Activated CD4-positive, alpha-beta T cell treated with anti-CD3 and anti-CD28 coated beads for 36 hours (primary cell): ENCODE data around the gene PXDN. TPM values are rescaled to one million over a fixed set of nuclear protein-coding genes. Genes with fewer than 3 reads are reported as not detected.
"Not testable (repeated sequence)": the region's sequence is repeated elsewhere in the genome, so short reads cannot be mapped to it uniquely, and the experiment has no call there.

Experiments used
- ATAC-seq: fragments of 200-7000 bp; cut with Tn5 transposase; one replicate; pipeline ENCODE4 v1.10.0; 2021; ENCODE audit warnings: mild to moderate bottlenecking, moderate library complexity
- CTCF ChIA-PET: fragments of 350-600 bp; sonication (Branson Sonifier 250); formaldehyde crosslinking; loops from one replicate; lab custom pipeline; 2021; ENCODE audit warnings: antibody characterized with exemption; lab: Charles Lee
- POLR2A ChIA-PET: fragments of 350-600 bp; sonication (Branson Sonifier 250); formaldehyde crosslinking; loops from one replicate; lab custom pipeline; 2021; ENCODE audit warnings: antibody characterized with exemption, inconsistent platforms; lab: Charles Lee
- DNase-seq: peaks from one replicate; pipeline ENCODE4 v3.0.0-alpha.2; 2020
- H3K27ac Mint-ChIP-seq: one replicate; pipeline ENCODE4 v1.8.0; 2021; ENCODE audit warnings: mixed read lengths
- H3K27me3 Mint-ChIP-seq: one replicate; pipeline ENCODE4 v1.8.0; 2021; ENCODE audit warnings: mixed read lengths
- H3K36me3 Mint-ChIP-seq: one replicate; pipeline ENCODE4 v1.8.0; 2021; ENCODE audit warnings: low read depth, mixed read lengths
- H3K4me1 Mint-ChIP-seq: one replicate; pipeline ENCODE4 v1.8.0; 2021; ENCODE audit warnings: mixed read lengths
- H3K4me3 Mint-ChIP-seq: one replicate; pipeline ENCODE4 v1.8.0; 2021; ENCODE audit warnings: mild to moderate bottlenecking, moderate library complexity, mixed read lengths
- H3K9me3 Mint-ChIP-seq: one replicate; pipeline ENCODE4 v1.8.0; 2021; ENCODE audit warnings: low read depth, mixed read lengths
- intact Hi-C, 2 experiments: fragments of 100-400 bp; cut with DNase I in 1 of 2; cut with micrococcal nuclease in 1 of 2; formaldehyde crosslinking; loops; one replicate each; pipeline versions ENCODE4 v1.14.2 to v1.15.1; 2022 to 2024; cut with DNase I, micrococcal nuclease
- total RNA-seq, 2 experiments: library from RNA; stranded (reverse); gene quantifications; one replicate each; pipeline ENCODE4 v1.2.3, GENCODE V29; 2021

The PXDN gene
- total RNA-seq, 2 experiments from 2014 or later = 0.37 to 0.81 TPM

- no peak overlapping the region for H3K27ac Mint-ChIP-seq
- ChIA-PET CTCF (no interaction called here), POLR2A (no interaction called here)
- no peaks in the 10 kb centered on the region for H3K9me3 Mint-ChIP-seq
- no peak overlapping the region for H3K4me3 Mint-ChIP-seq
- peaks cover 3% of the 10 kb centered on the region for H3K27me3 Mint-ChIP-seq
- H3K4me1 Mint-ChIP-seq = no peaks in the 10 kb centered on the region
- intact Hi-C loops = no loop called here
- ATAC-seq (no peak), DNase-seq (no peak)
- H3K36me3 Mint-ChIP-seq = no peaks in the 10 kb centered on the region
These were observed 63.3 kb downstream of the PXDN start for GRCh38 chr2:1681017-1681318.

DNA sequence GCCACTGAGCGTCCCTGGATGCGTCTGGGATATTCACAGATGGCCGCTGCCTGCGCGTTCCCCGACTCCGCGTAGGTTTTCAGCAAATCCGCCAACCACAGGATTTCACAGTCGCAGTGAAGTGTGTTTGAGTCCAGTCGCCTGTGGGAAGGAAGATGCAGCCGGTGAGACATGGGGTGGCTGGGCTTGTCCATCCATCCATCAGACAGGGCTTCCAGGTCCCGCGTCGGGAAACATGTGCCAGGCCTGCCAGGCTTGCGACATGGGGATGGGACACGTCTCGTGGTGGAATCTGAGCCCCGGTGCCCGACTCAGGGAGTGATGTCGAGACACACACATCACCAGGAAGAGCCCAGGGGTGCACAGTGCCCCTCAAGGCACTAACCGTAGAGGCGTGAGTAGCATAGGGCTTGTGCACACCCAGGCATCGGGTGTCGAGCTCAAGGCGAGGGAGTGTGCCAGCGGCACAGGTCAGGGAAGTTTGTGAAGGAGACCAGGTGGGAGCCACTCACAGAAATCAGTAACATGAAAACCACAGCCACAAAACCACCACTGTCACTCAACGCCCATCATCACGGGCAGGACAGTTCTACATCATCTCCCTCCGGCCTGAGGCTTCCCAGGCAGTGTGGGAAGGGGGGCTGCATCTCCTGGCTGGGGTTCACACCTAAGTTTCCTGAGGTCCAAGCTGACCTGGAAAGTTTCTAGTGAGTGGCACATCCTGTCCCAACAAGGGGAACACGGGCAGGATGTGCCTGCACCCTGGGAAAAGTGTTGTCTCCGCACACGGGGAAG, 63.9 kb downstream of the PXDN start:
- POLR2A ChIA-PET = no interaction called here

GRCh38 chr2:1679488-1680039, 64.8 kb downstream of the PXDN start:
- H3K4me3 Mint-ChIP-seq, H3K9me3 Mint-ChIP-seq, H3K27me3 Mint-ChIP-seq, CTCF ChIA-PET, H3K27ac Mint-ChIP-seq, DNase-seq, H3K4me1 Mint-ChIP-seq, intact Hi-C loops, ATAC-seq, H3K36me3 Mint-ChIP-seq, POLR2A ChIA-PET: not testable (repeated sequence)

More for the DNA sequence above, 63.9 kb downstream of the PXDN start:
- Mint-ChIP-seq H3K27me3 (peaks cover 3% of the 10 kb centered on the region), H3K27ac (no peak overlapping the region), H3K36me3 (no peaks in the 10 kb centered on the region), H3K4me3 (no peak overlapping the region), H3K9me3 (no peaks in the 10 kb centered on the region), H3K4me1 (no peaks in the 10 kb centered on the region)
- DNase-seq = no peak
- intact Hi-C loops = no loop called here
- CTCF ChIA-PET = no interaction called here
- no peak for ATAC-seq

DNA sequence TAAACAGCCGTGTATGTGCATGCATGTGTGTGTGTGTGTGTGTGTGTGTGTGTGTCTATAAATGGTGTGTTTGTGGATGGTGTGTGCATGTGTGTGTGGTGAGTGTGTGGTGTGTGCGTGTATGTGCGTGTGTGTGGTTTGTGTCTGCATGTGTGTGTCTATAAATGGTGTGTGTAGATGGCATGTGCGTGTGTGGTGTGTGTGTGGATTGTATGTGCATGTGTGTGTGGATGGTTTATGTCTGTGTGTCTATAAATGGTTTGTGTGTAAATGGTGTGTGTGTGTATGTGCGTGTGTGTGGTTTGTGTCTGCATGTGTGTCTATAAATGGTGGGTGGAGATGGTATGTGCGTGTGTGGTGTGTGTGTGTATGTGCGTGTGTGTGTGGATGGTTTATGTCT, 65.2 kb downstream of the PXDN start:
- intact Hi-C loops, H3K9me3 Mint-ChIP-seq, H3K27me3 Mint-ChIP-seq, ATAC-seq, H3K4me1 Mint-ChIP-seq, CTCF ChIA-PET, H3K36me3 Mint-ChIP-seq, H3K4me3 Mint-ChIP-seq, DNase-seq, POLR2A ChIA-PET, H3K27ac Mint-ChIP-seq: not testable (repeated sequence)

DNA sequence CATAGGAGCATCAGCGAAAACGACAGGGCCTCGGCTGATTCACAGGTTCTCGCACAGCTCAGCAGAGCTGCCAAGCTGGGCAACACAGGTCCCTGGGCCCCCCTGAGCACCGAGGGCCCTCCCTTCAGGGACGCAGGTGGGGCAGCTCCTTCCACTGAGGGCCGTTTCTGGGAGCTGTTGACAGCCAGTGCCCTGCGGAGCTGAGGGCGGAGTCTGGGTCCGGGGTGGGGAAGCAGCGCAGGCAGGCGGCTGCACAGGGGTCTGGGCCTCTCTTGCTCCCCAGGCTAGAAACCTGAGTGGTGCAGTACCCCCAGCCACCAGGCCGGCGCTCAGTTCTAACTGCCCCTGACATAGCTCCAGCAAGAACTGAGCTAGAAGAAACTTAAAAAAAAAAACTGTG, 65.7 kb downstream of the PXDN start:
- POLR2A ChIA-PET = no interaction called here
- intact Hi-C loops = no loop called here
- Mint-ChIP-seq H3K9me3 (no peaks in the 10 kb centered on the region), H3K4me1 (no peaks in the 10 kb centered on the region), H3K27ac (no peak overlapping the region), H3K36me3 (no peaks in the 10 kb centered on the region), H3K4me3 (no peak overlapping the region), H3K27me3 (peaks cover 3% of the 10 kb centered on the region)
- CTCF ChIA-PET = no interaction called here
- ATAC-seq = no peak
- DNase-seq = no peak

- Mint-ChIP-seq H3K9me3 (no peaks in the 10 kb centered on the region), H3K4me3 (no peak overlapping the region), H3K4me1 (no peaks in the 10 kb centered on the region), H3K27me3 (peaks cover 3% of the 10 kb centered on the region), H3K27ac (no peak overlapping the region), H3K36me3 (no peaks in the 10 kb centered on the region)
- no peak for DNase-seq
- POLR2A ChIA-PET = no interaction called here
- intact Hi-C loops = no loop called here
- ATAC-seq = no peak
- CTCF ChIA-PET = no interaction called here
These were observed 66.5 kb downstream of the PXDN start for GRCh38 chr2:1677821-1678165.

GRCh38 chr2:1676913-1677820, 67.1 kb downstream of the PXDN start:
- H3K36me3 Mint-ChIP-seq = no peaks in the 10 kb centered on the region
- no peak overlapping the region for H3K27ac Mint-ChIP-seq
- no peaks in the 10 kb centered on the region for H3K4me1 Mint-ChIP-seq
- CTCF ChIA-PET = no interaction called here
- no peak overlapping the region for H3K4me3 Mint-ChIP-seq
- ATAC-seq = no peak
- POLR2A ChIA-PET = no interaction called here
- DNase-seq = no peak
- peaks cover 3% of the 10 kb centered on the region for H3K27me3 Mint-ChIP-seq
- intact Hi-C loops = no loop called here
- no peaks in the 10 kb centered on the region for H3K9me3 Mint-ChIP-seq

DNA sequence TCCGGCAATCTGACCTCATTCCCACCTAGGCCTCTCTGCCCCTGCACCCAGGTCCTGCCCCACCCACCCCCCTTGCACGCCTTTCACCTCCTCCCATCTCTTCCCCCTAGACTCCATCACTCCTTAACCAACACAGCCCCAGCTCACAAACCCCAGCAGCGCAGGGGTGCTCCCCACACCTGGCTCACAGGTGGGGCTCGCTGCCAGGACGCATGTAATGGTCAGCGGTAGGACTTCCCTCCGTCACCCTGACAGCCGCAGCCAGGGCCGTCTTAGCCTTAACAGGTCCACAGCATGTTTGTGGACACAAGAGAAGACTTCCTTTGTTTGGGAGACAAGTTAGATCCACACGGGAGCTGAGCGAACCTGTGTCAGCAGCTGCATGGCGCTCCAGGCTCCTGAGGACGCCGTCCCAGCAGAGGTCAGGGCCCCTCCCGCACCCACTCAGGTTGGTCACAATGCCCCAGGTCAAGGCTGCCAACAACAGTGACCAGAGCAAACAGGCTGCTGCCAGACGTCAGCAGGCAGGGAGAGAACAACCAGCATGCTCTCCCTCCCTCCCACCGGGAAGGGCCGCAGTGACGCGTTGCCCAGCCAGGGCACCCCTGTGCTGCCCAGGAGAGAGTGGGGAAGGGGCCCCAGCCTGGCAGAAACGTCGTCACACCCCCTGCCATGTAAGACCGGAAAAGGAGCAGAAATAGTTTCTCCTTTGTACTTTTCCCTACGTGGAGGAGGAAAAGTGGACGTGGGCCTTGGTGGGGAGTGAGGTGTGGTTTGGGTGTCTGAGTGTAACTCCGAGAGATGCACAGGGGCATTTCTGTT, 68.0 kb downstream of the PXDN start:
- Mint-ChIP-seq H3K27ac (no peak overlapping the region), H3K27me3 (peaks cover 3% of the 10 kb centered on the region), H3K9me3 (no peaks in the 10 kb centered on the region), H3K36me3 (no peaks in the 10 kb centered on the region), H3K4me3 (no peak overlapping the region), H3K4me1 (no peaks in the 10 kb centered on the region)
- ATAC-seq = no peak
- intact Hi-C loops = no loop called here
- ChIA-PET POLR2A (no interaction called here), CTCF (no interaction called here)
- DNase-seq = no peak

GRCh38 chr2:1675633-1676032, 68.7 kb downstream of the PXDN start:
- ATAC-seq (no peak), DNase-seq (no peak)
- H3K4me1 Mint-ChIP-seq = no peaks in the 10 kb centered on the region
- peaks cover 3% of the 10 kb centered on the region for H3K27me3 Mint-ChIP-seq
- ChIA-PET POLR2A (no interaction called here), CTCF (no interaction called here)
- no peaks in the 10 kb centered on the region for H3K9me3 Mint-ChIP-seq
- intact Hi-C loops = no loop called here
- H3K4me3 Mint-ChIP-seq = no peak overlapping the region
- H3K36me3 Mint-ChIP-seq = no peaks in the 10 kb centered on the region
- no peak overlapping the region for H3K27ac Mint-ChIP-seq

DNA sequence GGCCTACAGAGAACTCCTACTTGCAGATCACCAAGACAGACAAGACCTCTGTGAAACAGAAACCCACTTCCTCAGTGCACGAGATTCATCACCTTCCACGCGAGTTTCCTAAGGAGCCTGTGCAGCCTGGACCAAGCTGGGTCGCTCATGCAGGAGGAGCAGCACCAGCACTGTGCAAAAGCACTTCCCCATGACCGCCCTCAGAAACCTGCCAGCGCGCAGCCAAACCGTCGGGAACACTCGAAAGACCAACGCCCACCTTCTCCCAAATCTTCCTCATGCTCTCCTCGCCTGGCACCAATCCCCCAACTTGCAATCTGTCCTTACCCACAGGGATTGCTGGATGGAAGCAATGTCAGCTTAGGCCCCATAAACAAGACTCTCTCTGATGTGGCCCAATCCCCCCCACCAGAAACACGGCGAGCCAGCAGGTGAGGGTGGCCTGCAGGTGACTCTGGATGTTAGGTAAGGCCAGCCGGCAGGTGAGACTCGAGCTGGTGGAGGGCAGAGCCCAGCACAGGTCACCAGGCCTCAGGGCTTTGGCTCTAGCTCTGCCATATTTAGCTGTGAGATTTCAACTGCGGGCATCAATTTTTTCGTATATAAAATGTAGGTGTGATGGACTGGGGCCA, 69.4 kb downstream of the PXDN start:
- Mint-ChIP-seq H3K4me1 (no peaks in the 10 kb centered on the region), H3K27me3 (peaks cover 3% of the 10 kb centered on the region), H3K9me3 (no peaks in the 10 kb centered on the region), H3K36me3 (no peaks in the 10 kb centered on the region), H3K4me3 (no peak overlapping the region), H3K27ac (no peak overlapping the region)
- ChIA-PET POLR2A (no interaction called here), CTCF (no interaction called here)
- intact Hi-C loops = no loop called here
- DNase-seq (no peak), ATAC-seq (no peak)

DNA sequence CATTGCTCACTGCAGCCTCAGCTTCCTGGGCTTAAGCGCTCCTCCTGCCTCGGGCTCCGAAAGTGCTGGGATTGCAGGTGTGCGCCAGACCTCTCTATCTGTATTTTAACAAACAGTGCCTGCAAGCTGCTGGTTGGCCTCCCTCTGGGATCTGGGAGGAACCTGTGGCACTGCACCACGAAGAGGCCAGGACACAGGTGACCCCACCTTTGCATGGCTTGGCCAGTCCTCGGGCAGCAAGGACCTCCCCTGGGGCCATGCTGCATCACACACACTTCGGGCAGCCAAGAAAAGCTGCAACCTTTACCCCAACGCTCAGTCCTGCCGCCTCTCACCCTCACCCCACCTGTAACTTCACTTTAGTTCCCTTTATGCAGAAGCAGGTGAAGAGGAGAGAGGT, 70.0 kb downstream of the PXDN start:
- H3K27me3 Mint-ChIP-seq = peaks cover 3% of the 10 kb centered on the region
- no peaks in the 10 kb centered on the region for H3K36me3 Mint-ChIP-seq
- no peak overlapping the region for H3K27ac Mint-ChIP-seq
- H3K4me1 Mint-ChIP-seq = no peaks in the 10 kb centered on the region
- ATAC-seq (no peak), DNase-seq (no peak)
- CTCF ChIA-PET = no interaction called here
- intact Hi-C loops = no loop called here
- POLR2A ChIA-PET = no interaction called here
- no peak overlapping the region for H3K4me3 Mint-ChIP-seq
- no peaks in the 10 kb centered on the region for H3K9me3 Mint-ChIP-seq
